Inflammatory macrophage treated with lipopolysaccharide for 1 hour (primary cell): ENCODE results near the gene DARS1.
A peak's percentile ranks its signal among the peaks of the same experiment; 100 is the strongest.

Experiments
- DNase-seq, 2 donors: peaks; one replicate each; pipeline ENCODE4 v3.0.0-alpha.2; 2020 to 2022

DARS1 gene

DNA sequence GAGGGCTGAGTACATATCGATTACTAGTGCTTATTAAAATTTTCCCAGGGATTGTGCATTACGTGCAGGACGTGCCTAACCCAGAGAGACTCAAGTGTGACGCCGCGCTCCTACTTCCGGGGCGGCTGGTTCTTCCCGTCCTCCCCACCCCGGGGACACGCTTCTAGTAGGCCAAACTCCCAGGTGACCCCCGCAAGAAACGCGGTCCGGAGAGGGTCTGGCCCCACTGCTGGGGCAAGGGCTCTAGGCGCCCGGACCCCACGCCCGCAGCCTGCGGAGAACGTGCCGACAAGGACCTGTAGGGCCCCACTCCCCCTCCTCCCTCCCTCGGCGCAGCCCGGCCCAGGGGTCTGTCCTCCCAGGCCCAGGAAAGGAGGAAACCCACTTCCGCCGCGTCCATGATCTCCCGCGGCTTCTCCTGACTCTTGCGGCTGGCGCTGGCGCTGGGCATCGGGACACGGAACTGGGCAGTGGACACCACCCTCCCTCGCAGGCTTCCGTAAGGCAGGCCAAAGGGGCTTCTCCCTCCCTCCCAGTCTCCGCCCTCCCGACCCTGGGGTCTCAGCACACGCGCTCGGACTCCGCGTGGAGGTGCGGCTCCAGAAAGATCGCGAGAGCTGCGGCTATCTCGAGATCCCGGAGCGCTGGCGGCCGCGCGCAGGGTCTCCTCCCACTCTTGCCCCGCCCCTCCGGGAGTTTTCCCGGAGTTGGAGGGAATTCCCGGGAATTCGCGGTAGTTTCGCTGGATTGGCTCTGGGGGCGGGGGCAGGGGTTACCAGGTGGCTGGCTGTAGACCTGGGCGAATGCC, at the start of gene DARS1:
Gene DARS1, minus strand, starts transcription at position 609 of the 808 bp plus-strand sequence. Its CDS starts 158 bp downstream, at position 451.
- DNase-seq: peak; percentile 93 to 94

DNA sequence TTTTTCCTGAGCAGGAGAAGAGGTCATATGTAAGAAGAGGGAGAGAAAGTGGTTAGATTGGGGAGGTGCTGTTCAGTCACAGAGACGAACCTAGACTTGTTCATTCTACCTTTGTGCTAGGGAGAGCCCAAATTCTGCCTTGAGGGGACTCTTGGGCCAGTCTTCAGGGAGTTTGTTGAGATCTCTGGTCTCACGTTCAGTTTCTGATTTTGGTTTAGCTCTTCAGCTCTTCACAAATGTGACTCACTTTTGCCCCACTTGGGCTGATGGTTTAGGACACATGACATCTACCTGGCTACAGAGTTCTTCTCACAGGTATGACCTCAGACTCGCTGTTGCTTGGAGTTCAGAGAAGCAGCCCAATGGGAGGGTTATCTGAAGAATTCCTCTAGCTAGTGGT, 49.2 kb upstream of the DARS1 start:
- DNase-seq: no peak

DNA sequence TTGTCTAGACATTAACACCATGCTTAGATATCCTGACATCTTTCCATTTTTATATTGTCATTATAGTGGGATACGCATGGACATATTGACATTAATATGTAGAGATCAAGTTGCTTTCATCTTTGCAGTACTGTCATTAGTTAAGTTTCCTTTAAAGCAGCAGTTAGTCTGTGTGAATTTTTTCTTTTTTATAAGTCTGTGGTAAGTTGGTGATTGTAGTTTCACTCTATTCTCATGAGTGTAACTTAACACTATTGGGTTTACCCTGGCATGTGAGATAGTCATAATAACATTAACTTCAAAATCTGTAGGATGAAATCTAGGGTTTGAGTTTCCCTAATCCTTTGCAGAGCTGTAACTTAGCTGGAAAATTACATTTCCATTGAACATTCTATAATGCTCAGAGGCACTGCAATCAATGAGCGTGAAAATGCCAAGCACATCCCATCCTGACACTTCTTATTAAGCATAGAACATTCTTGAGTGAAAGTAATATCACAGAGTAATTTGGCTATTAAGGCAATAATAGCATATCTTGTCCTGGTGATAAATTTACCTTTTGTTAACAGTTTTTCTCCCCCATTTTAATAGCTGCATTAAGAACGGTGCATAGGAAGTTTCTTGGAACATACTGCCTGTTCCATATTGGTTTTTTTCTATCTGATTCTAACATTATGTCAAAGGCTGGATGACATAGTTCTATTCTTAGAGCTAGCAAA, 47.5 kb upstream of the DARS1 start:
- DNase-seq: no peak

DNA sequence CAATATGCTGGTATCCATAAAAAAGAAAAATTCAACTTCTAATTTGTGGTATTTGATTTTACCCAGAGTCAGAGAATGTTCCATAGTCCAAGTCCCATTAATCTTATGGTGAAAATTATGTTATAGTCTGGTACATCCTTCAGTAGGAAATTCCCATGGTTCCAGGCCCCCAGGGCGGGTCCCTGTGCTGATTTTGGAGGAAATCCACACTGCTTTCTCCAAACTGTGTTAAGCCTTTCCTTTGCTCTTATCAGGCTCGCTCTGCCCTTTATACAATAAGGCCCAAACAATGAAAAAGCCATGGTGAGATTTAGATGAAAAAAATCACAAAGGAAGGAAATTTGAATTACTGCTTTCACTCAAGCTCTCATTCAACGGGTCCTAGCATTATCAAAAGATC, 46.8 kb upstream of the DARS1 start:
- no peak for DNase-seq

DNA sequence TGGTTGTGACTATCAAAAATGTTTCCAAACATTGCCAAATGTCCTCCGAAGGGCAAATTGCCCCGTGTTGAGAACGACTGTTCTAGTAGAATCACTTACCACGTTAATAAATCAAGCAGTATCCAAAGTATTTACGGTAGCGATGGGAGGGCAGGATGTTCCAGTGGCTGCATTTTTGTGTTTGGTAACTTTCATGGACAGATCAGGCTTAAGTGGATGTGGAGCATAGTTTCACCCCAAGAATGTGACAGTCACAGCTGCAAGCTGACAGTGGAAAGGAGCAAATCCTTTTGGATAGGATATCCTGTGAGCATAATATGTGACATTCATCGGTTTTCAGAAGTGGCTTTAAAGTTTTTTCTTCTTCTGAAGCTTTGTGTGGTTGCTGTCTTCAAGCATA, 46.3 kb upstream of the DARS1 start:
- DNase-seq: no peak

DNA sequence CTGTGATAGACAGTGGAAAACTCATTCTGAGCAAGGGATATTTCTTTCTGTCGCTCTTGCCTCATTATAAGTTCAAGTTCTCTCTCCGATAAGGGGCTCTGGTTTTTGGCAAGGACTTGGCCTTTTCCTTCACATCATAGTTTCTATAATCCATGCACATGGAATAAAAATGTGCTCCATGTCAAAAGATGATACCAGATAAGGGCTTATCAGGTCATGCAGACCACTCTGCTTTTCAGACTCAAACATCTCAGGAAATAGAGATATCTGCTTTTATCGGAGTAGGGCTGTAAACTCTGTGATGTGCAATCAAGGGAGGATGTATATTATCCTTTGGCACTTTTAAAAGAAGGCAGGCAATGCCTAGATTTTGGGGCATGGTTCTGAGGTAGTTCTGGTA, 45.0 kb upstream of the DARS1 start:
- no peak for DNase-seq

DNA sequence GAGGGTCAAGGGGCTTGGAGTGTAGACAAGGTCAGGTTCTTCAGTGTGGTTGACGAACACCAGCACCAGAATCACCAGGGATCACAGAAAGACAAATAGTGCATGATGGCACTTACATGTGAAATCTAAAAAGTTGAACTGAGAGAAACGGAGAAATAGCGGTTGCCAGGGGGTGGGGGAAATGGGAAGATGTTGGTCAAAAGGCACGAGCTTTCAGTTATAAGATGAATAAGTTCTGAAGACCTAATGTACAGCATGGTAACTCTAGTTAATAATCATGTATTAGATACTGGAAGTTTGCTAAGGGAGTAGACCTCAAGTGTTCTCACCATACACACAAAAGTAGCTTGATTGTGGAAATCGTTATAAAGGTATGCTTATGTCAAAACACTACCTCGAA, 43.7 kb upstream of the DARS1 start:
- no peak for DNase-seq

DNA sequence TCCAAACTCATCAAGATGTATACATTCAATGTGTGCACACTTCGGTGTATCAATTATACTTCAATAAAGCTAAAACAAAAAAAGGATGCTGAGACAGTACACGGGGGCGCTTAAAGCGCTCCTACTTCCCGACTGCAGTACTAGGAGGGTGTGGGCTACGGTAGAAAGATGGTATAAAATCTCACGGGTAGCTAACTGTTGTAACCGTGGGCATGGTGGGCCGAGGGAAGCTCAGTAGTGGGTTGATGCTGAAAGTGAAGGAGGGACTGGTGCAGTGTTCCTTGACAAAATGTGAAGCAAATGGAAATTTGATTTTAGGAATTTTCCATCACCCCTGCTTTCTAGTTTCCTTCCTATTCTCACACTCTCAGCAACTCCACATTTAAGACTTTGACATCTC, 42.6 kb upstream of the DARS1 start:
- DNase-seq: no peak

DNA sequence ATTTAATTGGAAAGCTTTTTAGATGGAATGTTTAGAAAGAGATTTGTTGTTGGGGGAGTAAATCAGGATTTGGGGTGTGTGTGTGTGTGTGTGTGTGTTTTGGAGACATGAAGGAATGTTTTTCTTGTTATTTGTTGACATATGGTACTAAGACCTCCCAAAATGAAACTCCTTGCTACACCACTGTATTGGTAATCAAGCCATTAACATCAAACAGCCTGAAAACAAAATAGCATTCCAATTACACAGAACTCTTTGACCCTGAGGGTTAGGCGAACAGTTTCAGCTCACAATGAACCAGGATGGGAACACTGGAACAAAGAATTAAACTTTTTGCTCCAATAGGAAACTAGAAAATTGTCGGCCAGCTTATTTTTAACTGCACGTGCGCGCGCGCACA, 41.7 kb upstream of the DARS1 start:
- no peak for DNase-seq

DNA sequence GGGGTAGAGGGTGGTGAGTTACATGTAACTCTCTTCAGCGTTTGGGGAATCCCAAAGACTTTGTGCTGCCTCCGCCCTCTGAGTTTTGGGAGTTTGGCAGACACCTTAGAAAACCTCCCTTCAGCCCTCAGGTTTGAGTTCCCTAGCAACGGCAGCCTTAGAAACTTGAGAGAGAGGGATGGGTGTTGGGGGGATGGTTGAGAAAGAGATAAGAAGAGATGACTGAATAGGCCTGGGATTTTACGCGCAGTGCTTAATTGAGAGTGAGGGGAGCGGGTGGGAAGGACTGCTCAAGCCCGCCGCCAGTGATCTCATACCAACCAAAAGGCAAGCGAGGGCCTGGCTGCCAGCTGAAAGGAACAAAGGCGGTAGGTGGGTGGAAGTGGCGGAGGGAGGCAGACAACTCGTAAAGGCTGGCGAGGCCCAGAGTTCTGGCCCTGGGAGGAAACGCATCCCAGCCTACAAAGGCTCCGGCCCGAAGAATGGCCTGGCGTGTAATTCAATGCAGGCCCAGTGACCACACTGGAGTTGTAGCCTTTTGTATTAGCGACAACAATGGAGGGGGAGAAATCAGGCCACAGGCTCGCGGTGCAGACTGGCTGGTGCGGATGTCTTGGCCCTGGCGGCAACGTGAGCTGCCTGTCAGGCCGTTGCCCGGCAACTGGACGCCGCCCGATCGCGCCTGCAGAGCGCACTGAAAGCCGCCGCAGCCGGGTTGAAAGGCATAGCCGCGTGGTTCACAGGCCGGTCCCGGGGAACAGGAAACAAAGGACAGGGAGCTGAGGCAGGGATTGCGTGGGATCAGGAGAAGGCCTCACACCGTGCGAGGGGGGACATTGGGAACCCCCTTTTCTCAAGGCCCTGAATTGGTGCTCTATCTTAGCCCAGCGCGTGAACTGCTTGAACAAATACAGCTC, 39.9 kb upstream of the DARS1 start:
- DNase-seq: peak in 1 of 2 donors; percentile 30

DNA sequence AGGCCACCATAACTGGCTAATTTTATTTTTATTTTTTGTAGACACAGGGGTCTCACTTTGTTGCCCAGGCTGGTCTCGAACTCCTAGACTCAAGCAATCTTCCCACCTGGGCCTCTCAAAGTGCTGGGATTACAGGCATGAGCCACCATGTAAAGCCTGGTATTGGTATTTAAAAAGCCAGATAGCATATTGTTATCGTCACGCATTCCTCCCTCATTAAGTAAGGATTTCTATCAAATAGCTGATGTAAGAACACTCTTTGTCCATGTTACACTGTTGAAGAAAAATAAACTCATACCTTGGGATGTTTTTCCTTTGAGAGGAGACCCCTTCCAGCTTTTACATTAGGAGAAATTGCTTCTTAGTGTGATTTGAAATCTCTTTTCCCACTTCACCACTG, 39.2 kb upstream of the DARS1 start:
- no peak for DNase-seq

DNA sequence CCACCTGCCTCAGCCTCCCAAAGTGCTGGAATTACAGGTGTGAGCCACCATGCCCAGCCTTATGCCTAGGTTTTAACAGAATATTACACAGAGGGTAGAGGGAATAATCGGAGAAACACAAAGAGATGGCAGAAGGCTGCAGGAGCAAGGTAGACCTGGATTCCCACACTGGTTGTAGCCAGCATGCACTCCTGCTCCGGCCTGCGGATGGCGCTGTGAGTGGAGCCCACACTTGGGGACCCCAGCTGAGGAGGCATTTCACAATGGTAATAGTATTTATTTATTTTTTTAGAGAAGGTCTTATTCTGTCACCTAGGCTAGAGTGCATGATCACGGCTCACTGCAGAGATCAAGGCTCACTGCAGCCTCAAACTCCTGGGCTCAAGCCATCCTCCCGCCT, 38.8 kb upstream of the DARS1 start:
- no peak for DNase-seq

DNA sequence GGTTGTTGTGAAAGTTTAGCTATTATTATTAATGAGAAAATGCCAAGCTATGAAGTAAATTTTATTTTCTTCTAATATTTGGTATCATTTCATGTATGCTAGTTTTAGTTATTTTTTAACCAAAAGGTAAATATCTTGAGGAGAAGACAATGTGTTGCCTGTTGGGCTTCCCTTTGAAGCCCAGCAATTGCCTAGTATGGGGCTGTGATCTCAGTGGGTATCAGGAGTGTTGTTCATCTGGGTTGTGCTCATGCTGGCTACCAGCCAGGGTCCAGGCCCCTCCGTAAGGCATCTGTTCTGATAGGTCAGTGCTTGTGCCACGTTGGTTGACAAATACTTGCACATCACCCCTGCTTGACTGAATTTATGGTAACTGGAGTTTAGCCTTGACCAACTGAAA, 38.0 kb upstream of the DARS1 start:
- DNase-seq: no peak

DNA sequence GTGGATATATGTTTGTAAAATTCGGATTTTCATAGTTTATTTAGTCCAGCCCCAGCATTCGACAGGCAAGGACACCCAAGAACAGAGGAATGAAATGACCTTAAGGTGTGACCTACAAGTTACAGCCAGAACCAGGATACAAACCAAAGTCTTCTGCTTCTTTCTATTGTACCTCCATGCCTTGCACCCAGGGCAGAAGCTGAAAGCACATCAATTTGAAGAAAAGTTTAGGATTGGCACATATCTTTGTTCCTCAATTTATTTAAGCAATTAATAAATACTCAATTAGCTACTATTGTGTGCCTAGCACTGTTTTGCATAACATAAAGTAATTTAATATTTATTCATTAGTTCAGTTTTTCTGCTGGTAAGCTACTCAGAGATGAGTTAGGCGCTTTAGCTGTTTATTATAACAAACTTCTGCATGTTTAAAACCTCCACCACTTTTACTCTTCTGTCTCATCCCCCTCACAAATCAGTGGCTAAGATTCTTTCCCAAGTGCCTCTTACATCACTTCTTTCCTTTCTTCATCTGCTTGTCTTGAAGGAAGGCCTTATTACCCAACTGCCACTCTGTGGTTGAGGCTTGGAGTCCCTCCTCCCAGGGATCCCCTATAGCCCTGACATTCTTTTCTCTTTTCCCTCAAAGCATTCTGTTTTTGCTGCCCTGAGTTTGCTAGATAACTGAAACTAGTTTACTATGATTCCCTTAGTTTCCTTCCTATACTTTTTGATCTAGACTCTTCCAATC, 37.1 kb upstream of the DARS1 start:
- DNase-seq: peak; percentile 96

DNA sequence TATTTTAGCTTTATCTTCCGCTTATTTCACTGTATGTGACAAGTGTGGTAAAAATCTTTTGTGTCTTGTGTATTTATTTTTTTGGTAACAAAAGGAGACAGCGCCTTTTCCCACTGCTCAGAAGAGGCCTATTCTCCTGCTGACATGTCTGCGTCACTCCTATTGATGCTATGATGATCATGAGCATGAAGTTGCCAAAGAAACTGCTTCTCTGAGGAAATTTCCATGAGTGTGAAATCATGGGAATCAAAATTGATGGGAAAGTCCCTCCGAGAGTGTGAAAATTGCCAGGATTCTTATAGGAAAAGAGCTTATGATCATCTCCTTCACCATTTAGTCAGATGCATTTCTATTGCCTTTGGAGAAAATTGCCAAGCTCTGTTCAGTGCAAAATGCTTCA, 36.5 kb upstream of the DARS1 start:
- peak; percentile 86 to 93 for DNase-seq

DNA sequence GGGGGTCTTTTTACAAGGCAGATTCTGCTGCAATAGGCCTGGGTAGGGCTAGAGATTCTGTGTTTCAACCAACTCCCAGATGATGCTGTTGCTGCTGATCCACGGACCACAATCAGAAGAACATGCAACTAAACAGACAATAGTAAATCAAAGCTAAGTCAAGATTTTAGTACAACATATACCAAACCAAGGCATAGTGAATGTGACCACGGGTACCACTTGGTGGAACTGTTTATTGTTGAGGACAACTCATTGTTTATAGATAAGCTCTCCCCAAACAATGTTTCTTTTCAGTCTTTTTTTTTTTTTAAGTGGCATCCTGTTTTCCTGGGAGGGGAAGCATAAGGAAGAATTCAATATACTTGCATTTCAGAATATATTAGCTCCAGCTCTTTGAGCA, 36.0 kb upstream of the DARS1 start:
- no peak for DNase-seq

DNA sequence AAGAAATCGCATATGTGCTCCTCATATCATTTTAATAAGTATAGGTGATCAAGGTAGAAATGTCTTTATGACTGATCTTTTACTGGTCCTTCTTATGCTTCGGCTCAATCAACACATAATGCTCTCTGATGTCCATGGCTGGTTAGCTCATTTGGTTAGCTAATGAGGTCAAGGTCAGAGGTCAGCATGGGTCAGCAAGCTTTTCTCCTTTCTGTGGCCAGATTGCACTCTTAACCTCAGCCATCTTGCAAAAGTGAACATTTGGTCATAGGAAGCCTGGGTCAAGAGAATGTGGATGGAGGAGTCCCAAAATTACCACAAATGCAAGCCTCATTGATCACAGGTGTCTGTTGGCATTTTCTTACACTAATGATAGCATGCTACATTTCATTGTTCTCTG, 35.4 kb upstream of the DARS1 start:
- DNase-seq: no peak

DNA sequence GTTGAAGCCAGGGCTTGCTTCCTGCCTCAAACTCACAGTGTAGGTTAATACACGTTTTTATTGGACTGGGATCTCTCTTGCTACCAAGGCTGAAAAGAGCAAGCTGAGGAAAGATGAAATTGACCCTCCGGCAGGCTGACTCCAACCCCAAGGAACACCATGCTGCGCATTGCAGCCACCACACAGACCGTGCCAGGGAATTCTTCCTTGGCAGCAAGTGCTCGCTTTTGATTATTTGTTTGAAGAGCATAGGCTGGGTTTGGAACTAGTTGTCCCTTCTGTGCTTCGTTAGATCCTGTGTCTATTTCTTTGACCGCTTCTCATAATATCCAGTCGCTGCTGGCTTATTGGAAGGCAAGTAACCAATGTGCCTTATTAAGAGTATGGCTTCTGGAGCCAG, 34.4 kb upstream of the DARS1 start:
- no peak for DNase-seq

DNA sequence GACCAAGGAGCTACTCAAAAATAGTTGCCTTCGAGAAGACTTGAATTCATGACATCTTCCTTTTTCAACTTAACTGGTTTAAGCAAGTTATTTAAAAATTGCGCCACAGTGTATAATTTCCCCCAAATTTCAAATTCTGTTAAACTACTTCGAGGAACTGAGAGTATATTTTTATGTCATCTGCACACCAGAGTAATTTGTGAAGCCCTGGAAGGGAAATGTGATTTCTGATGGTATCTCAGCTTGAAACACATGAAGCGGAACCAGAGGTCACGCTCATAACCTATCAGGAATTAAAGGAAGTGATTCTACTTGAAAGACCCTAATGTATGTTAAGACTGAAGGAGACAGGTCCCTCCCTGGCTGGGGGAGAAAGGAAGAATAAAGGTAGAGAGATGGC, 33.9 kb upstream of the DARS1 start:
- peak; percentile 85 to 93 for DNase-seq

DNA sequence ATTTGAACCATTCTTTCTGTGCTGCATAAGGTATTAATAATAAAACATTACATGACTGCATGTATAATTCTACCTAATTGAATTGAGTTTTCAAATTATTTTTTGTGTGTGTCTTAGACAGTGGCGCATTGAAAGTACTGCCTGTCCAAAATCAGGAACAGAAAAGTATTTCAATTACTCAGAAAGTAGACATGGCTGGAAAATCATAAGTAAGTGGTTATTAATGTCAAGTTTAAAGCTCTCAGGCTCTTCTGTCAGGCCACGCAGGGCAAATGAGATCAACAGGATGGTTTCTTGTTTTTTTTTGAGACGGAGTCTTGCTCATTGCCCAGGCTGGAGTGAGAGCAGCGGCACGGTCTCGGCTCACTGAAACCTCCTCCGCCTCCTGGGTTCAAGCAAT, 32.4 kb upstream of the DARS1 start:
- DNase-seq: no peak

DNA sequence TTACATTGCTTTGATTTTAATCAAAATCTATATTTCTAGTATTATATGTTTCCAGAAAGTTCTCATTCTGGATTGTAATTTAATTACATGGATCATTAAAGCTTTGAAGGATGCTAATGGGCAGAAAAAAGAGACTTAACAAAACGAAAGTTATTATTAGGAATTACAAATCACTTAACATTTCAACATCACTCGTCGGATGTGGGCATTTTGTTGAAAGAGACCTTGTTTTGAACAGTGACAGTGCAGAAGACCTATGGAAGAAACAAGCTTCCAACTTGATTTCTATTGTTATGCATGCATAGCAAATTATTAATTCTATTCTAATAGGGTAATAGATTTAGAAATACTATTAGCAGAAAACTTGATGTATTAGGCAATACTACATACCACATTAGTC, 31.4 kb upstream of the DARS1 start:
- DNase-seq: peak; percentile 69 to 73

DNA sequence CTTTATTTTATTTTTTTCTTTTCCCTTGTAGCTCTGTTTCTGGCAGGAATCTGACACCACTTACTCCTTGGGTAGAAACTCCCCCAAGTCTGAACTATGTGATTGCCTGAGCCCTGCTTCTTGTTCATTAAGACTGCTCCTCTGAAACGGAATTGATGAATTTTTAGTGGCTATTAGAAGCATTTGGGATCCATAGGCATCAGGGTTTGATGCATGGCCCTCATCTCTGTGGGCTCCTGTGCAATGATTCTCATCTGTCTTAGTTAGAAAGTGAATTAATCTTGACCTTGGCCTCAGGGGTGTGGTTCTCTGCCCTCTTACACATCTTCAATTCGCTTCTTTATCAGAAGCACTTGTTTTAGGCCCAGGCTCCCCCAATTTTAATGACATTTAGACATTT, 31.0 kb upstream of the DARS1 start:
- DNase-seq: no peak

DNA sequence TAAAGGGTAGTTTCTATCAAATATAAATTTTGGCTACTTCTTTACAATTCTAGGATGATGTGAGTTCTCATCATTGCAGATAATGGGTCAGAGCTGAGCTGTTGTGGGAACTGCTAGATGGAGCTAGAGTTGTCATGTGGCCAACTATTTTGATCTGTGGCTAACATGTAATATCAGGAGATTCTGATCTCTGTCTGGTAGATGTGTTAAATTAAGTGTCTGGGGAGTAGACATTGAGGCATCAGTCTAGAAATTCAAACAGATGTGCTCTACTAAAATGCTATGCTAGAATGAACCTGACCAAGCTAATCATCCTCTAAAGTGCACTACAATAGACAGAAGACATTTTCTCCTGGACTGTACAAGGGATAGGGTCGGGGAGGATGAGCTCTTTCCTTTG, 30.3 kb upstream of the DARS1 start:
- no peak for DNase-seq
